Lower leg skin (tissue), 4 donors: ENCODE measurements around the gene MYH16. TPM values are rescaled to one million over a fixed set of nuclear protein-coding genes. Genes with fewer than 3 reads are reported as not detected.
"Not testable (repeated sequence)": the region's sequence is repeated elsewhere in the genome, so short reads cannot be mapped to it uniquely, and the experiment has no call there.

Source experiments
- DNase-seq, 2 donors: peaks; one replicate each; pipeline ENCODE4 v3.0.0-alpha.2; 2019; ENCODE audit warnings: low spot score in 2 of 2
- H3K4me3 ChIP-seq: fragments of 200-600 bp; sonication (generic); 2 replicates; pipeline ENCODE4 v1.5.1; 2017; ENCODE audit warnings: mild to moderate bottlenecking, low read depth; ENCODE audit not compliant: poor library complexity, severe bottlenecking
- POLR2A ChIP-seq, 2 donors: fragments of 450-650 bp; IDR thresholded peaks; one replicate each; pipeline ENCODE4 v1.6.1; 2016 to 2017; ENCODE audit warnings: antibody characterized with exemption in 2 of 2, mild to moderate bottlenecking in 1 of 2, moderate library complexity in 1 of 2
- WGBS, 2 donors: methylation state at CpG; one replicate each; pipeline ENCODE4 v1.1.5; 2018; 5-methylcytosine and 5-hydroxymethylcytosine counted together
- intact Hi-C: fragments of 100-400 bp; cut with DNase I; formaldehyde crosslinking; loops from one replicate; pipeline ENCODE4 v1.15.0; 2023; ENCODE audit warnings: low total_unique reads
- total RNA-seq, 4 donors: library from RNA; depleted of rRNA; stranded (reverse); fragments of >200 nt; gene quantifications; one replicate each; pipeline ENCODE4 v1.1.0, GENCODE V29; 2016
- TF ChIP-seq, protein P1 (sequence below), 3 donors: fragments of 450-650 bp; IDR thresholded peaks; one replicate each; pipeline ENCODE4 v1.5.1; 2016; ENCODE audit warnings: antibody characterized with exemption in 3 of 3, mild to moderate bottlenecking in 3 of 3, moderate library complexity in 2 of 3

The MYH16 gene
- total RNA-seq, 4 donors from 2014 or later = not detected

DNA sequence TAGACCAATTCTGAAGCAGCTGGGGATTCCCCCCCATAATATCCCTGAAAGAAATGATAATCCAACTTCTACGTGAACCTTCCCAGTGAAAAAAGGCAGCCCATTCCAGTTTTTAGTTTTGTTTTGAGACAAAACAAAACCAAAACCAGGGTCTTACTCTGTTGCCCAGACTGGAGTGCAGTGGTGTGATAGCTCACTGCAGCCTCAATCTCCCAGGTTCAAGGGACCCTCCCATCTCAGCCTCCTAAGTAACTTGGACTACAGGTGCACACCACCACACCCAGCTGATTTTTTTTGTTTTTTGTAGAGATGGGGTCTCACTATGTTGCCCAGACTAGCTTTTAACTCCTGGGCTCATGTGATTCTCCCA is 40.5 kb downstream of the MYH16 start:
- H3K4me3 ChIP-seq = no peak overlapping the region
- no peak for DNase-seq
- intact Hi-C loops = loop anchor here (5.0 kb wide), 1 partner anchor 271 kb away; no protein-coding TSS in a partner anchor
- WGBS, 2 donors = 28 to 38% methylated on average over 1 of the region's 1 CpG
- TF ChIP-seq, protein P1, sequence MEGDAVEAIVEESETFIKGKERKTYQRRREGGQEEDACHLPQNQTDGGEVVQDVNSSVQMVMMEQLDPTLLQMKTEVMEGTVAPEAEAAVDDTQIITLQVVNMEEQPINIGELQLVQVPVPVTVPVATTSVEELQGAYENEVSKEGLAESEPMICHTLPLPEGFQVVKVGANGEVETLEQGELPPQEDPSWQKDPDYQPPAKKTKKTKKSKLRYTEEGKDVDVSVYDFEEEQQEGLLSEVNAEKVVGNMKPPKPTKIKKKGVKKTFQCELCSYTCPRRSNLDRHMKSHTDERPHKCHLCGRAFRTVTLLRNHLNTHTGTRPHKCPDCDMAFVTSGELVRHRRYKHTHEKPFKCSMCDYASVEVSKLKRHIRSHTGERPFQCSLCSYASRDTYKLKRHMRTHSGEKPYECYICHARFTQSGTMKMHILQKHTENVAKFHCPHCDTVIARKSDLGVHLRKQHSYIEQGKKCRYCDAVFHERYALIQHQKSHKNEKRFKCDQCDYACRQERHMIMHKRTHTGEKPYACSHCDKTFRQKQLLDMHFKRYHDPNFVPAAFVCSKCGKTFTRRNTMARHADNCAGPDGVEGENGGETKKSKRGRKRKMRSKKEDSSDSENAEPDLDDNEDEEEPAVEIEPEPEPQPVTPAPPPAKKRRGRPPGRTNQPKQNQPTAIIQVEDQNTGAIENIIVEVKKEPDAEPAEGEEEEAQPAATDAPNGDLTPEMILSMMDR (IDR thresholded peaks at IDR 0.05) = no peak
- no peak for TF ChIP-seq POLR2A (IDR thresholded peaks at IDR 0.05)

DNA sequence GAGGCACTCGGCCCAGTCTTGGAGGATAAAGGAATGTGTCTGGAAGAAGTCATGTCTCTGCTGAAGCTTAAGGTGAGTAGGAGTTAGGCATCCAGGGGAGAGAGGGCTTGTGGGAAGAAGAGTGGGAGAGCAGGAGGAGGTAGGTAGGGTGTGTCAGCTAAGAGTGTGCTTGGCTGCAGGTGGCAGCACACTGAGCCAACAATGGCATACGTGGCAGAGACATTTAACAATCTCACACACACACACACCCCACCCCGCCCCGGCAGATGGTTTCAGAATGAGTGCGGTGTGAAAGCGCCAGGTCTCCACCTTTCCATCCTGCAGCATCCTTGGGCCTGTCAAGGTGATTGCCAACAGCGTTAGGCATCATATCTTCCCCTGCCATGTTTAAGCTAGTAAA is 41.9 kb downstream of the MYH16 start:
- intact Hi-C loops = loop anchor here (5.0 kb wide), 1 partner anchor 272 kb away; no protein-coding TSS in a partner anchor
- H3K4me3 ChIP-seq = no peak overlapping the region
- TF ChIP-seq, protein P1 (IDR thresholded peaks at IDR 0.05) = no peak
- no peak for TF ChIP-seq POLR2A (IDR thresholded peaks at IDR 0.05)
- peak; percentile 41 to 86 for DNase-seq
- WGBS, 2 donors = 48 to 57% methylated on average over 7 of the region's 7 CpGs

- 62 to 70% methylated on average over 4 of the region's 4 CpGs for WGBS, 2 donors
- peak in 1 of 2 donors; percentile 8 for DNase-seq
- intact Hi-C loops = no loop called here
- no peak for TF ChIP-seq POLR2A (IDR thresholded peaks at IDR 0.05)
- TF ChIP-seq, protein P1 (IDR thresholded peaks at IDR 0.05) = no peak
- no peak overlapping the region for H3K4me3 ChIP-seq
Measured at GRCh38 chr7:99320371-99320770, 47.7 kb downstream of the MYH16 start.

DNA sequence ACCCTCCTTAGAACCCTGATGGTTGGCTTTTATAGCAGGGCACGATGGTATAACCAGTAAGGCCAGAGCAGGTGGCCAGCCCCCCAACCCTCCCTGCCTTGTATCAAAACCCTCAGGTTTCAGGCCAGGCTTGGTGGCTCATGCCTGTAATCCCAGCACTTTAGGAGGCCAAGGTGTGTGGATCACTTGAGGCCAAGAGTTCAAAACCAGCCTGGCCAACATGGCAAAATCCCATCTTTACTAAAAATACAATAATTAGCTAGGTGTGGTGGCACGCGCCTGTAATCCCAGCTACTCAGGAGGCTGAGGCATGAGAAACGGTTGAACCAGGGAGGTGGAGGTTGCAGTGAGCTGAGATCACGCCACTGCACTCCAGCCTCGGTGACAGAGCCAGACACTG is 50.0 kb downstream of the MYH16 start:
- intact Hi-C loops, H3K4me3 ChIP-seq: not testable (repeated sequence)
- WGBS, 2 donors = 91 to 93% methylated on average over 6 of the region's 6 CpGs
- DNase-seq = peak in 1 of 2 donors; percentile 72

GRCh38 chr7:99324559-99324958 is 51.9 kb downstream of the MYH16 start:
- no peak overlapping the region for H3K4me3 ChIP-seq
- 98 to 99% methylated on average over 14 of the region's 14 CpGs for WGBS, 2 donors
- TF ChIP-seq, protein P1 (IDR thresholded peaks at IDR 0.05) = no peak
- TF ChIP-seq POLR2A (IDR thresholded peaks at IDR 0.05) = no peak
- intact Hi-C loops = no loop called here
- no peak for DNase-seq

DNA sequence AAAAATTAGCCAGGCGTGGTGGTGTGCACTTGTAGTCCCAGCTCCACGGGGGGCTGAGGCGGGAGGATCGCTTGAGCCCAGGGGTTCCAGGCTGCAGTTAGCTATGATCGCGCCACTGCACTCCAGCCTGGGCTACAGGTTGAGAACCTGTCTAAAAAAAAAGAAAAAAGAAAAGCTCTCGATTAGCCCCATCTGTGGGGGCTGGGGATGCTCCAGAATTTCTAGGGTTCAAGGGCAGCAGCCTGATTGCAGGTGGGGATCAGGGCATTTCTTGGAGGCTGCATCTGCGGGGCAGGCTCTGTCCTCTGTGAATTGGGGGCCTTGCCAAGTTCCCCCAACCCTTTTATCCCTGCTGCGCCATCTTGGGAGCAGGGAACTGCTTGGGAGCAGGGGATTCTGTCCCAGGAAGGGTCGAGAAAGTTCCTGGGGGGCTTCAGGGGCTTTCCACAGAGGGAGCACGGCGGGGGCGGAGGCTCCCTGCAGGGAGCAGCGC is 52.4 kb downstream of the MYH16 start:
- no peak for DNase-seq
- WGBS, 2 donors = 25 to 31% methylated on average over 14 of the region's 14 CpGs
- intact Hi-C loops = no loop called here
- peak overlapping the region; percentile 97 for H3K4me3 ChIP-seq
- no peak for TF ChIP-seq POLR2A (IDR thresholded peaks at IDR 0.05)
- TF ChIP-seq, protein P1 (IDR thresholded peaks at IDR 0.05) = no peak
